SK-N-SH (cell line): ENCODE data around the gene EEA1. TPM values are rescaled to one million over a fixed set of nuclear protein-coding genes. Genes with fewer than 3 reads are reported as not detected.

Source experiments
- CTCF ChIA-PET: fragments of 300-600, 350-600 bp; formaldehyde crosslinking; extraction: SDS; loops from one replicate; lab custom pipeline; 2021; lab: Yijun Ruan, JAX
- POLR2A ChIA-PET: fragments of 350-600 bp; sonication (Branson Sonifier 250); formaldehyde crosslinking; extraction: SDS; loops from one replicate; lab custom pipeline; 2020; ENCODE audit warnings: antibody characterized with exemption, inconsistent platforms; lab: Yijun Ruan, JAX
- DNase-seq: peaks from one replicate; pipeline ENCODE4 v3.0.0; 2012
- H2AFZ ChIP-seq: fragments of 200-600 bp; sonication (generic); 2 replicates; pipeline ENCODE4 v1.8.1; 2016; ENCODE audit warnings: antibody characterized with exemption, mild to moderate bottlenecking, low read depth
- H3F3A ChIP-seq: fragments of 200-600 bp; sonication (generic); replicated peaks from 2 replicates; pipeline ENCODE3; 2016; ENCODE audit warnings: antibody characterized with exemption, mild to moderate bottlenecking; ENCODE audit not compliant: insufficient read depth
- H3K27ac ChIP-seq, 2 experiments: fragments of 200-500 bp in 1 of 2; fragments of 200-600 bp in 1 of 2; sonication (Bioruptor generic) in 1 of 2; sonication (generic), shearing (Covaris generic) in 1 of 2; 2 replicates each; pipeline versions ENCODE4 v1.5.1 to v1.6.1; 2014 to 2016; ENCODE audit warnings: low read depth in 2 of 2, inconsistent platforms in 1 of 2, low read length in 1 of 2, mild to moderate bottlenecking in 1 of 2, mixed read lengths in 1 of 2
- H3K27me3 ChIP-seq: fragments of 200-600 bp; sonication (generic), shearing (Covaris generic); 2 replicates; pipeline ENCODE4 v1.6.1; 2016; ENCODE audit warnings: mixed run types; ENCODE audit not compliant: insufficient read depth
- H3K36me3 ChIP-seq, 2 experiments: fragments of 200-500 bp in 1 of 2; fragments of 200-600 bp in 1 of 2; sonication (Bioruptor generic) in 1 of 2; sonication (generic) in 1 of 2; replicated peaks in 1 of 2; 2 replicates each; pipeline versions ENCODE3 to v1.5.1; 2014 to 2016; ENCODE audit warnings: low read length in 1 of 2, mild to moderate bottlenecking in 1 of 2; ENCODE audit not compliant: insufficient read depth in 2 of 2, control insufficient read depth in 1 of 2
- H3K4me1 ChIP-seq, 2 experiments: fragments of 200-500 bp in 1 of 2; fragments of 200-600 bp in 1 of 2; sonication (Bioruptor generic) in 1 of 2; sonication (generic), shearing (Covaris generic) in 1 of 2; 2 replicates each; pipeline versions ENCODE4 v1.5.1 to v1.6.1; 2014 to 2016; ENCODE audit warnings: low read depth in 1 of 2, low read length in 1 of 2, mixed run types in 1 of 2; ENCODE audit not compliant: insufficient read depth in 2 of 2, control insufficient read depth in 1 of 2
- H3K4me2 ChIP-seq: fragments of 200-600 bp; sonication (generic), shearing (Covaris generic); 2 replicates; pipeline ENCODE4 v1.6.1; 2017; ENCODE audit warnings: mixed run types
- H3K4me3 ChIP-seq, 2 experiments: fragments of 200-500 bp in 1 of 2; fragments of 200-600 bp in 1 of 2; sonication (Bioruptor generic) in 1 of 2; sonication (generic), shearing (Covaris generic) in 1 of 2; 2 replicates each; pipeline versions ENCODE4 v1.5.1 to v1.8.1; 2014 to 2016; ENCODE audit warnings: low read depth in 2 of 2, inconsistent platforms in 1 of 2, low read length in 1 of 2, mild to moderate bottlenecking in 1 of 2, mixed read lengths in 1 of 2, moderate library complexity in 1 of 2
- H3K79me2 ChIP-seq: fragments of 200-600 bp; sonication (generic); 2 replicates; pipeline ENCODE4 v1.8.1; 2017; ENCODE audit warnings: mild to moderate bottlenecking; ENCODE audit not compliant: insufficient read depth
- H3K9ac ChIP-seq: fragments of 200-600 bp; sonication (generic); 2 replicates; pipeline ENCODE4 v1.6.1; 2017; ENCODE audit warnings: mixed run types
- H3K9me2 ChIP-seq: fragments of 200-600 bp; sonication (generic); 2 replicates; pipeline ENCODE4 v1.6.1; 2017; ENCODE audit warnings: mixed run types
- H3K9me3 ChIP-seq: fragments of 200-600 bp; sonication (generic); 2 replicates; pipeline ENCODE4 v1.6.1; 2017; ENCODE audit warnings: mixed run types, mild to moderate bottlenecking, moderate library complexity
- H4K20me1 ChIP-seq: fragments of 200-600 bp; sonication (generic); 2 replicates; pipeline ENCODE4 v1.6.1; 2017; ENCODE audit warnings: mild to moderate bottlenecking, mixed run types; ENCODE audit not compliant: insufficient read depth
- CHD2 ChIP-seq: fragments of 150-350 bp; IDR thresholded peaks from 2 replicates; pipeline ENCODE4 v1.6.1; 2018; ENCODE audit warnings: low read length; ENCODE audit not compliant: partially characterized antibody
- ELF1 ChIP-seq: IDR thresholded peaks from 2 replicates; pipeline ENCODE4 v1.4.0; 2012
- EP300 ChIP-seq, 2 experiments: IDR thresholded peaks; 2 replicates each; pipeline versions ENCODE4 v1.4.0 to v1.6.1; 2012; ENCODE audit warnings: borderline replicate concordance in 1 of 2, low read depth in 1 of 2, low read length in 1 of 2
- EZH2phosphoT487 ChIP-seq: fragments of 200-600 bp; sonication (generic); IDR thresholded peaks from 2 replicates; pipeline ENCODE4 v1.6.1; 2017; ENCODE audit warnings: low read depth, mixed run types, mild to moderate bottlenecking, antibody characterized with exemption, moderate library complexity, borderline replicate concordance
- FOXJ3 ChIP-seq: sonication (generic); formaldehyde crosslinking; IDR thresholded peaks from 2 replicates; pipeline ENCODE4 v1.5.1; 2020; ENCODE audit warnings: mild to moderate bottlenecking, missing genetic modification reagents
- FOXM1 ChIP-seq: IDR thresholded peaks from 2 replicates; pipeline ENCODE4 v1.4.0; 2012; ENCODE audit warnings: low read depth, mild to moderate bottlenecking
- GABPA ChIP-seq: IDR thresholded peaks from 2 replicates; pipeline ENCODE4 v1.4.0; 2012; ENCODE audit warnings: low read depth, mild to moderate bottlenecking
- IRF3 ChIP-seq: fragments of 150-350 bp; IDR thresholded peaks from 2 replicates; pipeline ENCODE4 v1.6.1; 2016; ENCODE audit warnings: mild to moderate bottlenecking, low read depth, low read length
- JUND ChIP-seq: IDR thresholded peaks from 2 replicates; pipeline ENCODE4 v1.4.0; 2012
- MAX ChIP-seq: IDR thresholded peaks from 2 replicates; pipeline ENCODE4 v1.4.0; 2012; ENCODE audit warnings: low read depth
- MEF2A ChIP-seq: IDR thresholded peaks from 2 replicates; pipeline ENCODE4 v1.4.0; 2012; ENCODE audit warnings: low read depth, borderline replicate concordance
- NRF1 ChIP-seq: IDR thresholded peaks from 2 replicates; pipeline ENCODE4 v1.6.1; 2012; ENCODE audit warnings: low read depth, mild to moderate bottlenecking, low read length
- POLR2AphosphoS5 ChIP-seq: IDR thresholded peaks from 2 replicates; pipeline ENCODE4 v1.6.1; 2012; ENCODE audit warnings: low read depth, low read length
- RXRA ChIP-seq: IDR thresholded peaks from 2 replicates; pipeline ENCODE4 v1.4.0; 2012; ENCODE audit warnings: low read depth, mild to moderate bottlenecking, borderline replicate concordance
- SIN3A ChIP-seq: IDR thresholded peaks from 2 replicates; pipeline ENCODE4 v1.6.1; 2012; ENCODE audit warnings: low read depth, mild to moderate bottlenecking, low read length, moderate library complexity, borderline replicate concordance
- SMC3 ChIP-seq: IDR thresholded peaks from 2 replicates; pipeline ENCODE4 v1.6.1; 2012; ENCODE audit warnings: low read depth, low read length, improper control_type of control experiment
- TCF12 ChIP-seq: IDR thresholded peaks from 2 replicates; pipeline ENCODE4 v1.4.0; 2012
- TEAD4 ChIP-seq: IDR thresholded peaks from 2 replicates; pipeline ENCODE4 v1.4.0; 2012; ENCODE audit warnings: mild to moderate bottlenecking, borderline replicate concordance; ENCODE audit not compliant: insufficient read depth
- ZBTB33 ChIP-seq: IDR thresholded peaks from 2 replicates; pipeline ENCODE4 v1.4.0; 2012; ENCODE audit warnings: low read depth, borderline replicate concordance
- WGBS: methylation state at CpG from one replicate; pipeline ENCODE4 v1.1.6; 2017; ENCODE audit warnings: low lambda C conversion rate; 5-methylcytosine and 5-hydroxymethylcytosine counted together
- polyA plus RNA-seq, 3 experiments: library from polyadenylated mRNA; depleted of rRNA; stranded (reverse); fragments of >200 nt; gene quantifications; 2 replicates each; pipeline ENCODE4 v1.2.3, GENCODE V29; 2012

The EEA1 gene
- polyA plus RNA-seq, 1 of the 3 experiments (the other 2 are of a cell fraction), result 1.5 TPM

- no peak overlapping the region for H2AFZ ChIP-seq
- peaks cover 13% of the 10 kb centered on the region for H3F3A ChIP-seq
- no peak for DNase-seq
- POLR2A ChIA-PET, result no interaction called here
- no peak overlapping the region for H3K27ac ChIP-seq
- no peaks in the 10 kb centered on the region for H3K27me3 ChIP-seq
- no peak for TF ChIP-seq EZH2phosphoT487
- no peak for TF ChIP-seq EP300 (IDR thresholded peaks at IDR 0.05; ENCODE audit: borderline replicate concordance in 1 of 2, low read depth in 1 of 2, low read length in 1 of 2)
- no peak for TF ChIP-seq NRF1
- no peak for TF ChIP-seq MEF2A
- TF ChIP-seq ELF1, result no peak
- no peak for TF ChIP-seq SMC3
- no peak for TF ChIP-seq JUND
- TF ChIP-seq TEAD4, result no peak
- no peak for TF ChIP-seq IRF3
- no peak for TF ChIP-seq ZBTB33
- TF ChIP-seq TCF12, result no peak
- TF ChIP-seq RXRA, result no peak
- no peak for TF ChIP-seq MAX
- 90% methylated on average over 9 of the region's 9 CpGs for WGBS
- H3K9ac ChIP-seq, result no peak overlapping the region
- CTCF ChIA-PET, result no interaction called here
- no peak overlapping the region for H3K4me3 ChIP-seq
- H3K9me2 ChIP-seq, result no peaks in the 10 kb centered on the region
- peaks cover 0 to 7% of the 10 kb centered on the region in 2 experiments for H3K36me3 ChIP-seq
- peaks cover 98% of the 10 kb centered on the region for H3K79me2 ChIP-seq
- peaks cover 9% of the 10 kb centered on the region; the same call in 1 of the 2 replicates for H4K20me1 ChIP-seq
- H3K9me3 ChIP-seq, result peaks cover 5% of the 10 kb centered on the region; the same call in 1 of the 2 replicates
- 0 out of 4 replicates have a peak, but pooled peaks cover 0 to 6% of the 10 kb centered on the region in 2 experiments for H3K4me1 ChIP-seq
- no peak overlapping the region for H3K4me2 ChIP-seq
These were observed 23.8 kb downstream of the EEA1 start for GRCh38 chr12:92905258-92905810.

- peaks cover 84% of the 10 kb centered on the region for H3K79me2 ChIP-seq
- ChIA-PET POLR2A (no interaction called here), CTCF (no interaction called here)
- no peaks in the 10 kb centered on the region for H4K20me1 ChIP-seq
- H3K9me3 ChIP-seq, result no peaks in the 10 kb centered on the region
- H3F3A ChIP-seq, result peaks cover 33% of the 10 kb centered on the region
- H3K4me3 ChIP-seq, result no peak overlapping the region
- DNase-seq, result no peak
- no peak overlapping the region for H3K9ac ChIP-seq
- no peak overlapping the region for H3K4me2 ChIP-seq
- peak overlapping the region in 1 of 2 experiments; percentile 96; a peak in 2 of 4 replicates for H3K27ac ChIP-seq
- peaks cover 0 to 6% of the 10 kb centered on the region in 2 experiments for H3K36me3 ChIP-seq
- peaks cover 0 to 11% of the 10 kb centered on the region in 2 experiments; a peak in 2 of 4 replicates for H3K4me1 ChIP-seq
- H2AFZ ChIP-seq, result no peak overlapping the region
- TF ChIP-seq RXRA, result no peak
- TF ChIP-seq TCF12, result no peak
- TF ChIP-seq FOXM1, result no peak
- TF ChIP-seq EZH2phosphoT487, result no peak
- no peak for TF ChIP-seq CHD2
- no peak for TF ChIP-seq MAX
- TF ChIP-seq JUND, result no peak
- no peak for TF ChIP-seq POLR2AphosphoS5
- TF ChIP-seq SIN3A, result no peak
- no peak for TF ChIP-seq FOXJ3 (CRISPR knock-in tag)
- TF ChIP-seq GABPA, result no peak
- TF ChIP-seq ELF1, result no peak
- TF ChIP-seq IRF3, result no peak
- no peak for TF ChIP-seq TEAD4
- no peak for TF ChIP-seq ZBTB33
- 98% methylated on average over 6 of the region's 6 CpGs for WGBS
- no peaks in the 10 kb centered on the region for H3K9me2 ChIP-seq
- no peaks in the 10 kb centered on the region for H3K27me3 ChIP-seq
These were observed 28.2 kb downstream of the EEA1 start for GRCh38 chr12:92900941-92901340.
